Muscle layer of colon (tissue), 2 donors: ENCODE results near the gene CCDC102A.
"Not testable (repeated sequence)": the region's sequence is repeated elsewhere in the genome, so short reads cannot be mapped to it uniquely, and the experiment has no call there.

ENCODE experiments used
- H3K27ac ChIP-seq: one replicate; pipeline ENCODE4 v1.7.0; 2013; ENCODE audit warnings: low read depth, mild to moderate bottlenecking, low read length, moderate library complexity
- H3K27me3 ChIP-seq, 2 donors: one replicate each; pipeline ENCODE4 v1.7.0; 2013; ENCODE audit warnings: low read length in 2 of 2, mild to moderate bottlenecking in 2 of 2; ENCODE audit not compliant: insufficient read depth in 2 of 2, control insufficient read depth in 1 of 2
- H3K36me3 ChIP-seq: one replicate; pipeline ENCODE4 v1.7.0; 2013; ENCODE audit warnings: mild to moderate bottlenecking, low read length; ENCODE audit not compliant: insufficient read depth
- H3K4me1 ChIP-seq: one replicate; pipeline ENCODE4 v1.7.0; 2013; ENCODE audit warnings: mild to moderate bottlenecking, low read length; ENCODE audit not compliant: insufficient read depth
- H3K4me3 ChIP-seq, 2 donors: one replicate each; pipeline ENCODE4 v1.7.0; 2013; ENCODE audit warnings: low read length in 2 of 2, low read depth in 1 of 2, mild to moderate bottlenecking in 1 of 2, moderate library complexity in 1 of 2
- H3K9ac ChIP-seq: one replicate; pipeline ENCODE4 v1.7.0; 2013; ENCODE audit warnings: low read length
- H3K9me3 ChIP-seq: one replicate; pipeline ENCODE4 v1.7.0; 2013; ENCODE audit warnings: mild to moderate bottlenecking, low read length
- donor health status: abdominal sarcoma.
- donor health status: Adenocarcinoma of cecum.

CCDC102A gene

DNA sequence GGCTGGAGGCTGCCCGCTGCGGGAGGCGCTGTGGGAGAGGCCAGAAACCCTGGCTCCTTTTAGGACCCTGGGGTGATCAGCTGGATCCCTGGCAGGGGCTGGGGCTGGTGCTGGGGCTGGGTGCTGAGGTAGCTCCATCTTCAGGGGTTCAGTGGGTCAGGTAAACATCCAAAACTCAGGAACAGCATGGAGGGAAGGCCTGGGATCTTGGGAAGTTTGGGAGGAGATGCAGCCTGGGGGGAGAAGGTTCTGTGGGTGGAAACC is 27.0 kb upstream of the CCDC102A start:
- no peak overlapping the region for H3K27ac ChIP-seq

DNA sequence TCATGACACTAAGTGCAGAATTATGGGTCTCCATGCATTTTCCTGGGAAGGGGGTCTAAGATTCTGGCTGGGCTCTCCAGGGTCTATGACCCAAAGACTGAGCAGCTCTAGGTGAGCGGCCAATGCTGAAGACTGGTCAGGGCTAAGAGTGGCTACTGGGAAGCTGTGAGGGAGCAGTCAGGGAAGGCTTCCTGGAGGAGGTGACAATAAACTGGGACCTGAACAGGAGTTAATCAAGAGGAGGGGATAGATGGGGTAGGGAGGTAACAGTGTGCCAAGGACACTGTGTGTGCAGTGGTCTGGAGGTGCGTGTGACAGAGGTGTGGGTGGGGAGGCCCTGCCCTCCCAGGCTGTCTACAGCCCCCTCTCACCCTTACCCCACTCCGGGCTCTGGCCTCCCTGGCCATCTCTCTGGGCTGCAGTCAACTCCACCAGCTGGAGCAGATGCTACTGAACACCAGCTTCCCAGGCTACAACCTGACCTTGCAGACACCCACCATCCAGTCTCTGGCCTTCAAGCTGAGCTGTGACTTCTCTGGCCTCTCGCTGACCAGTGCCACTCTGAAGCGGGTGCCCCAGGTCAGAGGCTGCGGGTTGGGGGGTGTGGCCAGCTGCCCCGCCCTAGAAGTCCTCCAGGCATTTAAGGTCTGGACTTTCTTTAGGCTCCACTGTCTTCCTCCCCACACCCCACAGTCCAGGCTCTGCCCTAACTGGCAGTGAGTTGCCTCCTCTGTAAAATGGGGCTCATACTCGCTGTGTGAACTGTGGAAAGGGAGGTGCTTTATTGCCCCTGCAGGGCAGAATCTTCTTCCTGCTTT is 26.5 kb upstream of the CCDC102A start:
- Histone ChIP-seq H3K9me3 (no peaks in the 10 kb centered on the region), H3K4me3 (no peak overlapping the region), H3K27ac (no peak overlapping the region), H3K9ac (no peak overlapping the region), H3K4me1 (no peaks in the 10 kb centered on the region), H3K27me3 (peaks cover 0 to 9% of the 10 kb centered on the region in 2 donors), H3K36me3 (no peaks in the 10 kb centered on the region)

More for the DNA sequence above, 27.0 kb upstream of the CCDC102A start:
- Histone ChIP-seq H3K9me3 (no peaks in the 10 kb centered on the region), H3K27me3 (peaks cover 0 to 9% of the 10 kb centered on the region in 2 donors), H3K4me3 (no peak overlapping the region), H3K9ac (no peak overlapping the region), H3K4me1 (no peaks in the 10 kb centered on the region), H3K36me3 (no peaks in the 10 kb centered on the region)

DNA sequence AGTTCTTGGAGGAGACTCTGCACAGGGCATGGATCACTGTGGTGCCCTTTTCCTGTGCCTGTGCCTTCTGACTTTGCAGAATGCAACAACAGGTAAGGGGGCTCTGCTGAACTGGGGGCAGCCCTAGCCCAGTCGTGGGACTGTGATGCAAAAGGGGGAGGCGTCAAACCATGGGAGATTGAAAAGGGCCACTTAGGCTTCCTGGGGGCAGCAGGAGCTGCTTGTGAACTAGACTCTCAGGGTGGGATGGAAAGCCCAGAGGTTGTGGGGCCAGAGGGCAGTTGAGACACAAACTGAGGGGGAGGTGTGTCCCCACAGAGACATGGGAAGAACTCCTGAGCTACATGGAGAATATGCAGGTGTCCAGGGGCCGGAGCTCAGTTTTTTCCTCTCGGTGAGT is 25.7 kb upstream of the CCDC102A start:
- no peaks in the 10 kb centered on the region for H3K4me1 ChIP-seq
- no peak overlapping the region for H3K27ac ChIP-seq
- no peaks in the 10 kb centered on the region for H3K9me3 ChIP-seq
- H3K4me3 ChIP-seq, result no peak overlapping the region
- H3K9ac ChIP-seq, result no peak overlapping the region
- no peaks in the 10 kb centered on the region for H3K36me3 ChIP-seq
- H3K27me3 ChIP-seq, result peaks cover 0 to 9% of the 10 kb centered on the region in 2 donors

DNA sequence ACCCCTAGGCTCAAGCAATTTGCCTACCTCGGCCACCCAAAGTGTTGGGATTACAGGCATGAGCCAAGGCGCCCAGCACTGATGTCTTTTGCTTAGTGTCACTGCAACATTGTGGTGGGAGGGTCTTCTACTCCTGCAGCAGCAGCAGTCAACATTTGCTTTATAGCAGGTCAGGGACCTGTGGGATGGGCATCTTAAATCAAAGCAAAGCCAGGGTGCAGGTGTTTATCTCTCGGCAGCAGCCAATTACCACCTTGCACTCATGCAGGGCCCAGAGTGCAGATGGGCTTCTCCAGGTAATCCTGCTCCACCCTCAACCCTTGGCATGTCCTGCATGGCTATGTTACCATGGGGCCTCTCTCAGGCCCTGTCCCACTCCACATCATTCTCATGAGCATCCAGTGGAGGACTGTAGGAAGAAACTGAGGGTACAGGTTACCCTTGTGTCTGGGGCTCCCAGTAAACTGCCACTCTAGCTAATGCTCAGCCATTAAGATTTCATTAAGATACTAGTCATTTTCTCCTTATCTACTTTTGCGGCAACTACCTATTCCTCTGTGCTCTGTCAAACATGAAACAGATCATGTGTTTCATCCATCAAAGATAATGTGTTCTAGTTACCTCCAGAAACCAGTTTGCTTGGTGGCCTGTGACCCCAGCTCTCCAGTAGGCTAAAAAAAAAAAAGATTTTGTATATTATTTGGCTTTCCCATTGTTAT is 22.9 kb upstream of the CCDC102A start:
- no peaks in the 10 kb centered on the region for H3K36me3 ChIP-seq
- H3K9me3 ChIP-seq, result no peaks in the 10 kb centered on the region
- H3K27me3 ChIP-seq, result peaks cover 0 to 9% of the 10 kb centered on the region in 2 donors
- no peak overlapping the region for H3K9ac ChIP-seq
- no peaks in the 10 kb centered on the region for H3K4me1 ChIP-seq
- H3K27ac ChIP-seq, result no peak overlapping the region
- H3K4me3 ChIP-seq, result no peak overlapping the region

DNA sequence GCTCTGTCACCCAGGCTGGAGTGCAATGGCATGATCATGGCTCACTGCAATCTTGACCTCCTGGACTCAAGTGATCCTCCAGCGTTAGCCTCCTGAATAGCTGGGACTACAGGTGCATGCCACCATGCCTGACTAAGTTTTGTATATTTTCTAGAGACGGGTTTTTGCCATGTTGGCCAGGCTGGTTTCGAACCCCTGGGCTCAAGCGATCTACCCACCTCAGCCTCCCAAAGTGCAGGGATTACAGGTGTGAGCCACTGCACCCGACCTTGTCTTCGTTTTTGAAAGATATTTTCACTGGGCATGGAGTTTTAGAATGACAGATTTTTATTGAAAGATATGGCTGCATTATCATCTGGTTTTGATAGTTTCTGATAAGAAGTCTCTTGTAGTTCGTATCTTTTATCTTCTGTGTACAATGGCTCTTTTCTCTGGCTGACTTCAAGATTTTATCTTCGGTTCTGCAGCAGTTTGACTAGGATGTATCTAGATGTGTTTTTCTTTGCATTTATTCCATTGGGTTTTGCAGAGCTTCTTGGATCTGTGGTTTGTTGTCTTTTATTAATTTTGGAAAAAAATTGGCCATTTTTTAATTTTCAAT is 20.7 kb upstream of the CCDC102A start:
- H3K27ac ChIP-seq, result no peak overlapping the region
- no peaks in the 10 kb centered on the region for H3K9me3 ChIP-seq
- H3K4me1 ChIP-seq, result no peaks in the 10 kb centered on the region
- H3K27me3 ChIP-seq, result no peaks in the 10 kb centered on the region
- no peak overlapping the region for H3K4me3 ChIP-seq
- H3K36me3 ChIP-seq, result no peaks in the 10 kb centered on the region
- H3K9ac ChIP-seq, result no peak overlapping the region

DNA sequence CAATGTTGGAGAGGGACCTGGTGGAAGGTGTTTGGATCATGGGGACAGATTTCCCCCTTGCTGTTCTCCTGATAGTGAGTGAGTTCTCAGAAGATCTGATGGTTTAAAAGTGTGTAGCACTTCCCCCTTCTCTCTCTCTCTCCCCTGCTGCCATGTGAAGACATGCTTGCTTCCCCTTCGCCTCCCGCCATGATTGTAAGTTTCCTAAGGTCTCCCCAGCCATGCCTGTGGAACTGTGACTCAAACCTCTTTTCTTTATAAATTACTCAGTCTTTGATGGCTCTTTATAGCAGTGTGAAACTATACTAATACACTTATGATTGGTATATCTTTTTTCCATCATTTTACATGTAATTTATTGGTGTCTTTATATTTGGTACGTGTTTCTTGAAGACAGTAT is 19.5 kb upstream of the CCDC102A start:
- Histone ChIP-seq H3K27me3 (no peaks in the 10 kb centered on the region), H3K9me3 (no peaks in the 10 kb centered on the region), H3K4me3 (no peak overlapping the region), H3K4me1 (no peaks in the 10 kb centered on the region), H3K36me3 (no peaks in the 10 kb centered on the region), H3K27ac (no peak overlapping the region), H3K9ac (no peak overlapping the region)

DNA sequence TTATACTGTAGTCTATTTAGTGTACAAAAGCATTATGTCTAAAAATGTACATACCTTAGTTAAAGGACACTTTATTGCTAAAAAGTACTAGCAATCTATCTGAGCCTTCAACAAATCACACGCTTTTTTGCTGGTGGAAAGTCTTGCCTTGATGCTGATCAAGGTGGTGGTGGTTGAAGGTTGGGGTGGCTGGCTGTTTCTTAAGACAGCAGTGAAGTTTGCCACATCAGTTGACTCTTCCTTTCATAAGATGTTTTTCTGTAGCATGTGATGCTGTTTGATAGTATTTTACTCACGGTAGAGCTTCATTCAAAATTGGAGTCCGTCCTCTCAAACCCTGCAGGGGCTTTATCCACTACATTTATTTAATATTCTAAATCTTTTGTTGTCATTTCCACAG is 14.7 kb upstream of the CCDC102A start:
- no peak overlapping the region for H3K27ac ChIP-seq
- H3K4me1 ChIP-seq, result no peaks in the 10 kb centered on the region
- no peaks in the 10 kb centered on the region for H3K9me3 ChIP-seq
- no peak overlapping the region for H3K4me3 ChIP-seq
- no peaks in the 10 kb centered on the region for H3K27me3 ChIP-seq
- H3K36me3 ChIP-seq, result no peaks in the 10 kb centered on the region
- no peak overlapping the region for H3K9ac ChIP-seq

DNA sequence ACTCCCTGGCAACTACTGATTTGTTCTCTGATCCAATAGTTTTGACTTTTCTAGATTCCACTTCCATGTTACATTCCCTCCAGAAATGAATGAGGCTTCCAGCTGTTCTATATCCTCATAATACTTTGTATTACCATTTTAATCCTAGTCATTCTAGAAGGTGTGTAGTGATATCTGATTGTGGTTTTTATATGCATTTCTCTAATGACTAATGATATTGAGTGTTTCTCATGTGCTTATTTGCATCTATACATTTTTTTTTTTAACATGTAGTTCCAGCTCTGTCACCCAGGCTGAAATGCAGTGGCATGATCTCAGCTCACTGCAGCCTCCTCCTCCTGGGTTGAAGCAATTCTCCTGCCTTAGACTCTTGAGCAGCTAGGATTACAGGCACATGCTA is 13.4 kb upstream of the CCDC102A start:
- no peaks in the 10 kb centered on the region for H3K27me3 ChIP-seq
- H3K4me3 ChIP-seq, result no peak overlapping the region
- no peaks in the 10 kb centered on the region for H3K9me3 ChIP-seq
- no peak overlapping the region for H3K9ac ChIP-seq
- H3K4me1 ChIP-seq, result no peaks in the 10 kb centered on the region
- H3K36me3 ChIP-seq, result no peaks in the 10 kb centered on the region
- H3K27ac ChIP-seq, result no peak overlapping the region

DNA sequence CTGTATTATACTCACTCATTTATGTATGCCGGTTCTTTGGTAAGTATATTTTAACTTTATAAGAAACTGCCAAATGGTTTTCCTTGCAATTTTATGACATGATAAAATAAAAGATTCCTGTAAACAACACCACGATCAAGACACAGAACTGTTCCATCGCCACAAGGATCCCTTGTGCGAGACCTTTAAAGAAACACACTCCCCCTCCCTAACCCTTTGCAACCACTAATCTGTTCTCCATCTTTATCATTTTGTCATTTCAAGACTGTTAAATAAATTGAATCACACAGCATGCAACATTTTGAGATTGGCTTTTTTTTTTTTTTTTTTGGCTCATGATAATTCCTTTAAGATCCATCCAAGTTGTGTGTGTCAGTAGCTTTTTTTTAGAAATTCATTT is 12.0 kb upstream of the CCDC102A start:
- Histone ChIP-seq H3K27me3 (no peaks in the 10 kb centered on the region), H3K4me3 (no peak overlapping the region), H3K9me3 (no peaks in the 10 kb centered on the region), H3K4me1 (no peaks in the 10 kb centered on the region), H3K27ac (no peak overlapping the region), H3K9ac (no peak overlapping the region), H3K36me3 (no peaks in the 10 kb centered on the region)

DNA sequence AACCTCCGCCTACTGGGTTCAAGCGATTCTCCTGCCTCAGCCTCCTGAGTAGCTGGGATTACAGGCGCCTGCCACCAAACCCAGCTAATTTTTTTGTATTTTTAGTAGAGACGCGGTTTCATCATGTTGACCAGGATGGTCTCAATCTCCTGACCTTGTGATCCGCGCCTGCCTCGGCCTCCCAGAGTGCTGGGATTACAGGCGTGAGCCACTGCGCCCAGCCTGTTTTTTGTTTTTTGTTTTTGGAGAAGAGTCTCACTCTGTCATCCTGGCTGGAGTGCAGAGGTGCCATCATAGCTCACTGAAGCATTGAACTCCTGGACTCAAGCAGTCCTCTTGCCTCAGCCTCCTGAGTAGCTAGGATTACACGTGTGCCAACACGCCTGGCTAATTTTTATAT is 11.2 kb upstream of the CCDC102A start:
- not testable (repeated sequence) for H3K9ac ChIP-seq, H3K4me1 ChIP-seq, H3K4me3 ChIP-seq, H3K27me3 ChIP-seq, H3K36me3 ChIP-seq, H3K9me3 ChIP-seq, H3K27ac ChIP-seq

DNA sequence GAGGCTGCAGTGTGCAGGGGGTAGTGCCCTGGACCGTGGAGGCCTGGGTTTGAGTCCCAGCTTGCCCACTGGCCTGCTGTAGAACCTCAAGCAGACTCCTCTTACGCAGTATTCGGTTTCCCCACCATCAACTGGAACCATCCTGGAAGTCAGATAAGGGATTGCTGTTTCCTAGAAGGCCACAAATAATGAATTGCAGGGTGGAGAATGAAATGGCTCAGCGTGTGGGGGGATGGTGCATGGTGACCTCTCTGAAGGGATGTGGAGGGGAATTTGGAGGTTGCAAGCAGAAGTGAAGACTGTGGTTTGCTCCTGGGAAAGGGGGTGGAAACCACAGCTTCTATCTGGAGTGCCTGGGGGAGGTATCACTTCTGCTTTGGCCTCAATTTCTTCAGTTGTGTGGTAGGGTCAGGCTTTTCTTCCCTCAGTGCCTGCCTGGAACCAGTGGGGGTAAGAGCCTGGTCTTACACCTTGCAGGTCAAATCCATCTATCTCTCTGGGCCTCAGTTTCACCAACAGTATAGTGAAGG is 7.8 kb upstream of the CCDC102A start:
- Histone ChIP-seq H3K27ac (no peak overlapping the region), H3K4me1 (no peaks in the 10 kb centered on the region), H3K9ac (no peak overlapping the region), H3K9me3 (no peaks in the 10 kb centered on the region), H3K27me3 (no peaks in the 10 kb centered on the region), H3K36me3 (no peaks in the 10 kb centered on the region), H3K4me3 (no peak overlapping the region)
